B cell (primary cell): ENCODE measurements around the gene ABCC1. TPM values are rescaled to one million over a fixed set of nuclear protein-coding genes. Genes with fewer than 3 reads are reported as not detected.

Source experiments
- ATAC-seq: fragments of 200-7000 bp; cut with Tn5 transposase; one replicate; pipeline ENCODE4 v1.10.0; 2021; ENCODE audit warnings: low read depth, mild to moderate bottlenecking, moderate number of reproducible peaks, moderate library complexity
- CTCF ChIA-PET: fragments of 350-600 bp; sonication (Branson Sonifier 250); formaldehyde crosslinking; loops from one replicate; lab custom pipeline; 2021; ENCODE audit warnings: antibody characterized with exemption, inconsistent platforms; lab: Charles Lee
- POLR2A ChIA-PET: fragments of 350-600 bp; sonication (Branson Sonifier 250); formaldehyde crosslinking; loops from one replicate; lab custom pipeline; 2021; ENCODE audit warnings: antibody characterized with exemption; lab: Charles Lee
- DNase-seq: peaks from one replicate; pipeline ENCODE4 v3.0.0; 2013
- H2AFZ ChIP-seq: 2 replicates; pipeline ENCODE4 v1.6.1; 2012; ENCODE audit warnings: mild to moderate bottlenecking, low read depth, low read length; ENCODE audit not compliant: insufficient read depth, poor library complexity, severe bottlenecking
- H3K27ac ChIP-seq, 2 donors: 1 replicate in 1 of 2; 2 replicates in 1 of 2; pipeline ENCODE4 v1.5.1; 2012 to 2013; ENCODE audit warnings: low read length in 2 of 2, mild to moderate bottlenecking in 2 of 2, moderate library complexity in 1 of 2
- H3K27me3 ChIP-seq, 4 experiments: fragments of 200-600 bp in 1 of 4; sonication (generic) in 1 of 4; replicated peaks in 1 of 4; 1 replicate in 2 of 4; 2 replicates in 2 of 4; pipeline versions ENCODE4 v1.6.1 to v1.7.0; 2013 to 2016; ENCODE audit warnings: low read length in 3 of 4, mild to moderate bottlenecking in 2 of 4, mixed read lengths in 1 of 4, moderate library complexity in 1 of 4; ENCODE audit not compliant: insufficient read depth in 4 of 4, control insufficient read depth in 3 of 4; ENCODE audit errors: control extremely low read depth in 1 of 4
- H3K36me3 ChIP-seq, 2 experiments: replicated peaks in 1 of 2; 1 replicate in 1 of 2; 2 replicates in 1 of 2; pipeline versions ENCODE4 v1.6.1 to v1.7.1; 2013; ENCODE audit warnings: low read length in 1 of 2; ENCODE audit not compliant: insufficient read depth in 2 of 2, control insufficient read depth in 1 of 2; ENCODE audit errors: control extremely low read depth in 1 of 2, extremely low read depth in 1 of 2
- H3K4me1 ChIP-seq, 2 donors: fragments of 200-600 bp in 1 of 2; sonication (generic) in 1 of 2; 1 replicate in 1 of 2; 2 replicates in 1 of 2; pipeline versions ENCODE4 v1.5.1 to v1.6.1; 2013 to 2017; ENCODE audit warnings: low read length in 2 of 2; ENCODE audit not compliant: control insufficient read depth in 2 of 2, insufficient read depth in 2 of 2
- H3K4me2 ChIP-seq: replicated peaks from 2 replicates; pipeline ENCODE3; 2012; ENCODE audit warnings: mild to moderate bottlenecking, low read depth, low read length; ENCODE audit not compliant: poor library complexity, severe bottlenecking
- H3K4me3 ChIP-seq, 5 experiments: fragments of 200-600 bp in 1 of 5; sonication (generic) in 1 of 5; 1 replicate in 3 of 5; 2 replicates in 2 of 5; pipeline versions ENCODE4 v1.5.1 to v1.7.0; 2011 to 2016; ENCODE audit warnings: low read length in 4 of 5, mild to moderate bottlenecking in 4 of 5, low read depth in 2 of 5, control low read depth in 1 of 5, moderate library complexity in 1 of 5; ENCODE audit not compliant: insufficient read depth in 1 of 5; ENCODE audit errors: control extremely low read depth in 1 of 5, extremely low read depth in 1 of 5
- H3K79me2 ChIP-seq: fragments of 200-600 bp; sonication (generic); one replicate; pipeline ENCODE4 v1.6.0; 2016; ENCODE audit warnings: low read length; ENCODE audit not compliant: control insufficient read depth, insufficient read depth
- H3K9ac ChIP-seq: fragments of 200-600 bp; sonication (generic); 2 replicates; pipeline ENCODE4 v1.6.1; 2017; ENCODE audit warnings: mild to moderate bottlenecking, low read length, moderate library complexity
- H3K9me3 ChIP-seq, 3 donors: one replicate each; pipeline versions ENCODE4 v1.6.1 to v1.7.1; 2013; ENCODE audit warnings: low read length in 2 of 3; ENCODE audit not compliant: control insufficient read depth in 2 of 3, insufficient read depth in 1 of 3; ENCODE audit errors: control extremely low read depth in 1 of 3
- H4K20me1 ChIP-seq: 2 replicates; pipeline ENCODE4 v1.6.0; 2012; ENCODE audit warnings: mild to moderate bottlenecking, low read length; ENCODE audit not compliant: insufficient read depth, control insufficient read depth, poor library complexity, severe bottlenecking
- H3K27ac Mint-ChIP-seq: one replicate; pipeline ENCODE4 v1.8.0; 2021; ENCODE audit warnings: mixed read lengths
- H3K27me3 Mint-ChIP-seq: one replicate; pipeline ENCODE4 v1.8.0; 2021; ENCODE audit warnings: mixed read lengths
- H3K4me1 Mint-ChIP-seq: one replicate; pipeline ENCODE4 v1.8.0; 2021; ENCODE audit warnings: mixed read lengths
- H3K4me3 Mint-ChIP-seq: one replicate; pipeline ENCODE4 v1.8.0; 2021; ENCODE audit warnings: mixed read lengths
- H3K9me3 Mint-ChIP-seq: one replicate; pipeline ENCODE4 v1.8.0; 2022; ENCODE audit warnings: mixed read lengths; ENCODE audit not compliant: insufficient read depth
- CTCF ChIP-seq: fragments of 200-600 bp; IDR thresholded peaks from one replicate; pipeline ENCODE4 v1.8.0; 2022; ENCODE audit warnings: antibody characterized with exemption, mild to moderate bottlenecking
- EZH2 ChIP-seq: IDR thresholded peaks from 2 replicates; pipeline ENCODE4 v1.6.1; 2012; ENCODE audit warnings: borderline replicate concordance, low read depth, mild to moderate bottlenecking, moderate library complexity, low read length; ENCODE audit not compliant: insufficient read depth, poor library complexity, severe bottlenecking
- WGBS: methylation state at CpG from one replicate; pipeline ENCODE4 v1.1.5; 2013; ENCODE audit warnings: missing lambda C conversion rate; ENCODE audit not compliant: insufficient coverage; 5-methylcytosine and 5-hydroxymethylcytosine counted together
- intact Hi-C: fragments of 100-400 bp; cut with micrococcal nuclease; formaldehyde crosslinking; loops from one replicate; pipeline ENCODE4 v1.10.0; 2022
- polyA plus RNA-seq: library from polyadenylated mRNA; depleted of rRNA; stranded (reverse); fragments of >200 nt; gene quantifications from 2 replicates; pipeline ENCODE4 v1.2.3, GENCODE V29; 2012
- total RNA-seq, 2 donors: library from RNA; stranded (reverse); fragments of 120-200 nt in 1 of 2; gene quantifications; 1 replicate in 1 of 2; 2 replicates in 1 of 2; pipeline versions ENCODE4 v1.2.3 to v1.2.4, GENCODE V29; 2013 to 2022

Gene ABCC1
- total and polyA plus RNA-seq, 2 donors (not counting 1 experiment from before 2014, with no cell fraction given) = 21.8 to 73.0 TPM

GRCh38 chr16:16186820-16187219 is 237.4 kb downstream of the ABCC1 start:
- no peaks in the 10 kb centered on the region for H3K4me1 Mint-ChIP-seq
- Histone ChIP-seq H3K27ac (no peak overlapping the region), H3K9me3 (no peaks in the 10 kb centered on the region), H3K27me3 (no peaks in the 10 kb centered on the region), H2AFZ (no peak overlapping the region), H4K20me1 (no peaks in the 10 kb centered on the region), H3K4me2 (no peak overlapping the region), H3K9ac (no peak overlapping the region), H3K79me2 (no peaks in the 10 kb centered on the region), H3K4me3 (no peak overlapping the region), H3K36me3 (no peaks in the 10 kb centered on the region), H3K4me1 (no peaks in the 10 kb centered on the region)
- intact Hi-C loops = no loop called here
- ATAC-seq (no peak), DNase-seq (no peak)
- POLR2A ChIA-PET = no interaction called here
- CTCF ChIA-PET = interaction anchor here (0.6 to 1.2 kb wide), 2 partner anchors 23 to 1546 kb away, joined by 3 to 4 read pairs; no protein-coding TSS in a partner anchor
- no peak for TF ChIP-seq EZH2
- TF ChIP-seq CTCF = no peak
- 91% methylated on average over 11 of the region's 11 CpGs for WGBS
- H3K27me3 Mint-ChIP-seq = peaks cover 10% of the 10 kb centered on the region
- H3K27ac Mint-ChIP-seq = no peak overlapping the region
- no peaks in the 10 kb centered on the region for H3K9me3 Mint-ChIP-seq
- H3K4me3 Mint-ChIP-seq = no peak overlapping the region

- 88% methylated on average over 12 of the region's 13 CpGs for WGBS
- Histone ChIP-seq H3K4me2 (no peak overlapping the region), H3K79me2 (no peaks in the 10 kb centered on the region), H3K36me3 (no peaks in the 10 kb centered on the region), H3K4me3 (no peak overlapping the region), H3K9ac (no peak overlapping the region), H3K9me3 (no peaks in the 10 kb centered on the region), H3K27ac (no peak overlapping the region), H2AFZ (no peak overlapping the region), H4K20me1 (no peaks in the 10 kb centered on the region), H3K27me3 (no peaks in the 10 kb centered on the region), H3K4me1 (no peaks in the 10 kb centered on the region)
- H3K27ac Mint-ChIP-seq = no peak overlapping the region
- no peaks in the 10 kb centered on the region for H3K4me1 Mint-ChIP-seq
- intact Hi-C loops = no loop called here
- CTCF ChIA-PET = no interaction called here
- peaks cover 17% of the 10 kb centered on the region for H3K27me3 Mint-ChIP-seq
- H3K4me3 Mint-ChIP-seq = no peak overlapping the region
- DNase-seq (no peak), ATAC-seq (no peak)
- no peaks in the 10 kb centered on the region for H3K9me3 Mint-ChIP-seq
- POLR2A ChIA-PET = no interaction called here
- TF ChIP-seq EZH2 = no peak
- TF ChIP-seq CTCF = no peak
Observed at GRCh38 chr16:16188827-16189226, 239.4 kb downstream of the ABCC1 start.
